ENCODE results near the gene SAMMSON. TPM values are rescaled to one million over a fixed set of nuclear protein-coding genes. Genes with fewer than 3 reads are reported as not detected.

Gene SAMMSON
- polyA plus RNA-seq (2013): not detected in 2 replicates

DNA sequence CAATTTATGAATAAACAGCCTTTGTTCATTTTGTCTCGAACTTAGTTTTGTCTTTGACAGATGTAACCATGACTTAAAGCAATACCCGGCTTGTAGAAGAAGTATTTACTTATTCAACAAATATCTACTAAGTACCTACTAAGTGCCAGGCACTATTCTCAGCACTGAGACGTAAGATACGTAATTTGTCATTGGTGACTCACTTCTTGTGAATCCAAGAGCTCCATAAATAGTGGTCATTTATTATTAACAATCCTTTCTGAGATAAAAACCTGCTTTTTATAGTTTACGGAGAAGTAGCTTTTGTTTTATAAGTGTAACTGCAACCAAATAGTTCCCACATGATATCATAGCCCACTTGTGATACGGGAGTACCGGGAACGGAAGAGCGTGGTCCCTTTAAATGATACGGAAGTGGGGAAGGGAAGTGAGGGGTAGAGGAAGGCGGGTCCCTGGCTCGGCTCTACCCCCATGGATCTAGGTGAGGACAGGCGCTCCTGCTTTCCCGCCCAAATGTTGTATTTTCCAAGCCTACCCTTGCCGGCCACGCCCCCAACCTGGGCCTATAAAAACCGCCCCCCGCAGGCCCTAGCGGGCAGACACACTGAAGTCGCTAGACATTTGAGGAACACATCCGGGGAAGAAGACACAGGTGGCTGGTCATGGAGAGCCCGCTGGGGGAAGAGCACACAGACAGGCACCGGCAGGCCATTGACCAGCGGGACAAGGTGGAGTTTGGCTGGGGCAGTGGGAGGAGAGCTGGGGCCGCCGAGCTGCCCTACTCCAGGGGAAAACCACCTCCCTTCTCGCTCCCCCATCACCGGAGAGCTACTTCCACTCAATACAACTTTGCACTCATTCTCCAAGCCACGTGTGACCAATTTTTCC is at the start of gene SAMMSON:
Gene SAMMSON, plus strand, starts transcription at position 594 of the 888 bp plus-strand sequence.
- no peak within 1 kb of the TSS for H3K23ac ChIP-seq (ENCODE audit: low read length)
- H3K18ac ChIP-seq (ENCODE audit: low read length): no peak within 1 kb of the TSS
- H4K12ac ChIP-seq (ENCODE audit: low read depth, low read length): no peak within 1 kb of the TSS
- no peak for DNase-seq
- no peak within 1 kb of the TSS for H3K9ac ChIP-seq (ENCODE audit: low read length)
- no peaks in the 10 kb centered on the region for H3K36me3 ChIP-seq (ENCODE audit: control insufficient read depth in 1 of 2, insufficient read depth in 2 of 2, low read length in 2 of 2)
- no peaks in the 10 kb centered on the region for H3K4me1 ChIP-seq (ENCODE audit: control insufficient read depth in 1 of 2, insufficient read depth in 2 of 2, low read length in 2 of 2)
- no CpG with 5 or more reads among the region's 29 CpGs for whole genome bisulfite sequencing (ENCODE audit: extremely low coverage, insufficient coverage, insufficient read length)
- H3K27me3 ChIP-seq (ENCODE audit: insufficient read depth, low read length): no peaks in the 10 kb centered on the region
- no peak within 1 kb of the TSS for H2BK120ac ChIP-seq (ENCODE audit: insufficient read depth, low read length, poor library complexity)
- no peak within 1 kb of the TSS for H2BK5ac ChIP-seq (ENCODE audit: low read depth, low read length, poor library complexity)
- no peak within 1 kb of the TSS for H3K4me2 ChIP-seq (ENCODE audit: low read length)
- no peak within 1 kb of the TSS for H3K27ac ChIP-seq (ENCODE audit: low read depth, low read length)
- no peaks in the 10 kb centered on the region for H3K79me1 ChIP-seq (ENCODE audit: low read length)
- H3K4me3 ChIP-seq (ENCODE audit: low read depth, low read length): no peak within 1 kb of the TSS
- no peak within 1 kb of the TSS for H2AK5ac ChIP-seq (ENCODE audit: low read length)
- H3K4ac ChIP-seq (ENCODE audit: low read depth, low read length): no peak within 1 kb of the TSS
- no peaks in the 10 kb centered on the region for H3K79me2 ChIP-seq (ENCODE audit: control insufficient read depth, insufficient read depth, low read length, poor library complexity)
- H3K9me3 ChIP-seq (ENCODE audit: insufficient read depth, low read depth, low read length): no peaks in the 10 kb centered on the region
- H4K8ac ChIP-seq (ENCODE audit: low read depth, low read length): no peak within 1 kb of the TSS
- no peak within 1 kb of the TSS for H3K14ac ChIP-seq (ENCODE audit: low read length)
- H2AFZ ChIP-seq (ENCODE audit: insufficient read depth, low read length, poor library complexity): no peak within 1 kb of the TSS
- no peak within 1 kb of the TSS for H2BK12ac ChIP-seq (ENCODE audit: low read length)
- H4K91ac ChIP-seq (ENCODE audit: low read depth, low read length): no peak within 1 kb of the TSS

DNA sequence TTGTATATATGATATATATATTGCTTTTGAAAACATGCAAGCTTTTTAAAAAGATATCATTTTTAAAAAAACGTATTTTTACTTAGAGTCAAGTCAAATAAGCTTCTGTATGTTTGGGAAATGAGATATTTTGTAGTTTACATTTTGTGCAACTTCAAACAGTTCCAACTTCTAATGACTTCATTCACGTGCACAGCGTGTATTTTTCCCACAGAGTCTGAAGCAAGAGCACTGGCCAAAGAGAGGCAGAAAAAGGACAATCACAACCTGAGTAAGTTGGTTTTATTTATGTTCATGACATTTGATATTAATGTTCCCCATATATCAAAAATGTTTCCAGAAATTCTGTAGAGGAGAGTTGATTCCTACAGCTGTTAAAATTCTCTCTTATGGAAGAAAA is 47.9 kb upstream of the SAMMSON start:
- H3K4me2 ChIP-seq (ENCODE audit: low read length): no peak overlapping the region
- no CpG with 5 or more reads among the region's 3 CpGs for WGBS (ENCODE audit: extremely low coverage, insufficient coverage, insufficient read length)
- DNase-seq: no peak
- H2AK5ac ChIP-seq (ENCODE audit: low read length): no peak overlapping the region
- H2BK120ac ChIP-seq (ENCODE audit: insufficient read depth, low read length, poor library complexity): no peak overlapping the region
- no peak overlapping the region for H3K14ac ChIP-seq (ENCODE audit: low read length)
- no peak overlapping the region for H4K8ac ChIP-seq (ENCODE audit: low read depth, low read length)
- H3K4me1 ChIP-seq (ENCODE audit: control insufficient read depth in 1 of 2, insufficient read depth in 2 of 2, low read length in 2 of 2): no peaks in the 10 kb centered on the region
- H2BK5ac ChIP-seq (ENCODE audit: low read depth, low read length, poor library complexity): no peak overlapping the region
- no peaks in the 10 kb centered on the region for H3K79me1 ChIP-seq (ENCODE audit: low read length)
- no peak overlapping the region for H3K23ac ChIP-seq (ENCODE audit: low read length)
- no peak overlapping the region for H2AFZ ChIP-seq (ENCODE audit: insufficient read depth, low read length, poor library complexity)
- H2BK12ac ChIP-seq (ENCODE audit: low read length): no peak overlapping the region
- H3K9me3 ChIP-seq (ENCODE audit: insufficient read depth, low read depth, low read length): no peaks in the 10 kb centered on the region
- H3K9ac ChIP-seq (ENCODE audit: low read length): no peak overlapping the region
- no peak overlapping the region for H4K12ac ChIP-seq (ENCODE audit: low read depth, low read length)
- no peak overlapping the region for H4K91ac ChIP-seq (ENCODE audit: low read depth, low read length)
- no peak overlapping the region for H3K27ac ChIP-seq (ENCODE audit: low read depth, low read length)
- no peak overlapping the region for H3K18ac ChIP-seq (ENCODE audit: low read length)
- no peaks in the 10 kb centered on the region for H3K79me2 ChIP-seq (ENCODE audit: control insufficient read depth, insufficient read depth, low read length, poor library complexity)
- H3K27me3 ChIP-seq (ENCODE audit: insufficient read depth, low read length): no peaks in the 10 kb centered on the region
- no peak overlapping the region for H3K4ac ChIP-seq (ENCODE audit: low read depth, low read length)
- no peaks in the 10 kb centered on the region for H3K36me3 ChIP-seq (ENCODE audit: control insufficient read depth in 1 of 2, insufficient read depth in 2 of 2, low read length in 2 of 2)
- no peak overlapping the region for H3K4me3 ChIP-seq (ENCODE audit: low read depth, low read length)

DNA sequence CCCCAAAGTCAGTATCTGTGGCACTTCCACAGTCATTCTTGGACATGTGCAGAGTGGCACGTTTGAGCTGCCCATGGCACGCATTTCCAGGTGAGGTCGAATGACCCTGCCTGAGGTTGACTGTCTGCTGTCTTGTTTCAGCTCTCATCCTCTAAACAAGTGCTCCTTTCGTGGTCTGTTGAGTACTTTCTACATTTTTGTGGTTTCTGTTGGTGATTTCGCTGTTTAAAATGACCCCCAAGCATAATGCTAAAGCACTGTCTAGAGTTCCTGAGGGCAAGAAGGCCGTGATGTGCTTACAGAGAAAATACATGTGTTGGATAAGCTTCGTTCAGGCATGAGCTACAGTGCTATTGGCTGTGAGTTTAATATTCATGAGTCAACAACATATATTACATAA is 40.0 kb upstream of the SAMMSON start:
- Histone ChIP-seq H3K79me2 (ENCODE audit: control insufficient read depth, insufficient read depth, low read length, poor library complexity) (no peaks in the 10 kb centered on the region), H3K27ac (ENCODE audit: low read depth, low read length) (no peak overlapping the region), H3K36me3 (ENCODE audit: control insufficient read depth in 1 of 2, insufficient read depth in 2 of 2, low read length in 2 of 2) (no peaks in the 10 kb centered on the region), H2BK120ac (ENCODE audit: insufficient read depth, low read length, poor library complexity) (no peak overlapping the region), H3K14ac (ENCODE audit: low read length) (no peak overlapping the region), H2BK12ac (ENCODE audit: low read length) (no peak overlapping the region), H3K23ac (ENCODE audit: low read length) (no peak overlapping the region), H3K9me3 (ENCODE audit: insufficient read depth, low read depth, low read length) (no peaks in the 10 kb centered on the region), H3K4me3 (ENCODE audit: low read depth, low read length) (no peak overlapping the region), H4K8ac (ENCODE audit: low read depth, low read length) (no peak overlapping the region), H3K79me1 (ENCODE audit: low read length) (no peaks in the 10 kb centered on the region), H3K9ac (ENCODE audit: low read length) (no peak overlapping the region), H2AFZ (ENCODE audit: insufficient read depth, low read length, poor library complexity) (no peak overlapping the region), H4K91ac (ENCODE audit: low read depth, low read length) (no peak overlapping the region), H3K4ac (ENCODE audit: low read depth, low read length) (no peak overlapping the region), H2AK5ac (ENCODE audit: low read length) (no peak overlapping the region), H3K18ac (ENCODE audit: low read length) (no peak overlapping the region), H3K27me3 (ENCODE audit: insufficient read depth, low read length) (no peaks in the 10 kb centered on the region), H3K4me2 (ENCODE audit: low read length) (no peak overlapping the region), H4K12ac (ENCODE audit: low read depth, low read length) (no peak overlapping the region), H3K4me1 (ENCODE audit: control insufficient read depth in 1 of 2, insufficient read depth in 2 of 2, low read length in 2 of 2) (peaks cover 0 to 2% of the 10 kb centered on the region in 2 experiments), H2BK5ac (ENCODE audit: low read depth, low read length, poor library complexity) (no peak overlapping the region)
- WGBS (ENCODE audit: extremely low coverage, insufficient coverage, insufficient read length): no CpG with 5 or more reads among the region's 7 CpGs
- no peak for DNase-seq

DNA sequence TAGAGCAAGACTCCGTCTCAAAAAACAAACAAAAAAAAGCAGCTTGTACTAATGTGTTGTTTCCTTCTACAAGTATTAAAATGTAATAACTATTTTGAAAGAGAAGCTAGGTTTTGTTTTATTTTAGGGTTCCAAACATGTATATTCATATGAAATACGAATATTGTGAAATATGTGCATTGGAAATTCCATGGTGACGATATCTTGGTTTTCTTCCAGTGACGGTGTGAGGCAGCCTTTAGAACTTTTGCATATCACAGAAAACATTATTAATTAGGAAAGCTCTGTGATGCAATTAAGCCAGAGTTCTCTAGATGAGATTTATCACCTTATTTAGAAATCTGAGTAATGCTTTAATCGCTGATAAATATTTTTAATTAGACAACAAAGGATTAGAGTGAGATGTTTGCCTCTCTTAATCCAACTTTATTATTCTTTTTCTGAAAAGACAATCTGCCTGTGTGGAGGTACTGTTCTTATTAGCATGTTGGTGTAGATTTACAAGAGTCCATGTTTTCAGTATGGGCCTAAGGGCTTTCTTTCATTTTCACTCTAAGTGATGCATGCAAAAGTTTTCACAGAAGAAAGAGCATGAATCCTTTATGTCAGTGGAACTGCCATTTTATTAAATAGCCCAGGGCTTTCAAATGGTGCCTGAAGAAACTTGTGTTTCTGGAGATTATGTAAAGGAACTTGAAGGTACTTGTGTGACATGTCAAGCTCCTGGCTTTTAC is 37.7 kb upstream of the SAMMSON start:
- Histone ChIP-seq H2BK120ac (ENCODE audit: insufficient read depth, low read length, poor library complexity) (no peak overlapping the region), H3K79me1 (ENCODE audit: low read length) (no peaks in the 10 kb centered on the region), H3K9ac (ENCODE audit: low read length) (no peak overlapping the region), H2BK12ac (ENCODE audit: low read length) (no peak overlapping the region), H3K27me3 (ENCODE audit: insufficient read depth, low read length) (no peaks in the 10 kb centered on the region), H3K4me2 (ENCODE audit: low read length) (no peak overlapping the region), H4K8ac (ENCODE audit: low read depth, low read length) (no peak overlapping the region), H3K27ac (ENCODE audit: low read depth, low read length) (no peak overlapping the region), H3K36me3 (ENCODE audit: control insufficient read depth in 1 of 2, insufficient read depth in 2 of 2, low read length in 2 of 2) (no peaks in the 10 kb centered on the region), H2AFZ (ENCODE audit: insufficient read depth, low read length, poor library complexity) (no peak overlapping the region), H2BK5ac (ENCODE audit: low read depth, low read length, poor library complexity) (no peak overlapping the region), H3K23ac (ENCODE audit: low read length) (no peak overlapping the region), H3K79me2 (ENCODE audit: control insufficient read depth, insufficient read depth, low read length, poor library complexity) (no peaks in the 10 kb centered on the region), H2AK5ac (ENCODE audit: low read length) (no peak overlapping the region), H3K4me1 (ENCODE audit: control insufficient read depth in 1 of 2, insufficient read depth in 2 of 2, low read length in 2 of 2) (peaks cover 0 to 2% of the 10 kb centered on the region in 2 experiments), H3K4ac (ENCODE audit: low read depth, low read length) (no peak overlapping the region), H3K4me3 (ENCODE audit: low read depth, low read length) (no peak overlapping the region), H3K9me3 (ENCODE audit: insufficient read depth, low read depth, low read length) (peaks cover 2% of the 10 kb centered on the region), H3K18ac (ENCODE audit: low read length) (no peak overlapping the region), H4K12ac (ENCODE audit: low read depth, low read length) (no peak overlapping the region), H3K14ac (ENCODE audit: low read length) (no peak overlapping the region), H4K91ac (ENCODE audit: low read depth, low read length) (no peak overlapping the region)
- DNase-seq: no peak
- WGBS (ENCODE audit: extremely low coverage, insufficient coverage, insufficient read length): no CpG with 5 or more reads among the region's 5 CpGs

All from trophoblast cell (in vitro differentiated cells and primary cell).